Measurements from ENCODE around the gene TUBB2B. TPM values are rescaled to one million over a fixed set of nuclear protein-coding genes. Genes with fewer than 3 reads are reported as not detected.
A peak's percentile ranks its signal among the peaks of the same experiment; 100 is the strongest.

Gene TUBB2B
- total RNA-seq, 1 donor: 2.9 TPM

GRCh38 chr6:3233321-3233720 lies 5.9 kb upstream of the TUBB2B start:
- no peak for DNase-seq (ENCODE audit: low read depth)
- no peak overlapping the region for H3K4me3 ChIP-seq (ENCODE audit: low read depth, low read length)
- TF ChIP-seq CTCF (IDR thresholded peaks at IDR 0.05; ENCODE audit: insufficient read depth, low read length): no peak

GRCh38 chr6:3232017-3232945 lies 4.8 kb upstream of the TUBB2B start:
- no peak for DNase-seq (ENCODE audit: low read depth)
- H3K4me3 ChIP-seq (ENCODE audit: low read depth, low read length): peak overlapping the region; percentile 66
- no peak for TF ChIP-seq CTCF (IDR thresholded peaks at IDR 0.05; ENCODE audit: insufficient read depth, low read length)

- peak; percentile 66 for DNase-seq (ENCODE audit: low read depth)
- TF ChIP-seq CTCF (IDR thresholded peaks at IDR 0.05; ENCODE audit: insufficient read depth, low read length): no peak
- H3K4me3 ChIP-seq (ENCODE audit: low read depth, low read length): peak overlapping the region; percentile 66
These were observed 4.0 kb upstream of the TUBB2B start for GRCh38 chr6:3231247-3232016.

GRCh38 chr6:3230900-3231246 lies 3.4 kb upstream of the TUBB2B start:
- DNase-seq (ENCODE audit: low read depth): peak; percentile 16
- TF ChIP-seq CTCF (IDR thresholded peaks at IDR 0.05; ENCODE audit: insufficient read depth, low read length): no peak
- H3K4me3 ChIP-seq (ENCODE audit: low read depth, low read length): peak overlapping the region; percentile 66

GRCh38 chr6:3230256-3230882 lies 2.9 kb upstream of the TUBB2B start:
- peak; percentile 19 for DNase-seq (ENCODE audit: low read depth)
- no peak overlapping the region for H3K4me3 ChIP-seq (ENCODE audit: low read depth, low read length)
- no peak for TF ChIP-seq CTCF (IDR thresholded peaks at IDR 0.05; ENCODE audit: insufficient read depth, low read length)

GRCh38 chr6:3229566-3230178 lies 2.2 kb upstream of the TUBB2B start:
- TF ChIP-seq CTCF (IDR thresholded peaks at IDR 0.05; ENCODE audit: insufficient read depth, low read length): no peak
- DNase-seq (ENCODE audit: low read depth): peak; percentile 19
- no peak overlapping the region for H3K4me3 ChIP-seq (ENCODE audit: low read depth, low read length)

All from fibroblast of the aortic adventitia (primary cell).